DND-41 (cell line): ENCODE results near the gene ARHGAP22.

Source experiments
- ATAC-seq: fragments of 200-7000 bp; cut with Tn5 transposase; 3 replicates; pipeline ENCODE4 v1.9.1; 2021; ENCODE audit warnings: low read depth; ENCODE audit not compliant: insufficient read depth
- DNase-seq: peaks from one replicate; pipeline ENCODE4 v3.0.0-alpha.2; 2020
- H2AFZ ChIP-seq: 2 replicates; pipeline ENCODE4 v1.6.0; 2012; ENCODE audit warnings: low read depth, low read length
- H3K27ac ChIP-seq: 2 replicates; pipeline ENCODE4 v1.5.1; 2012; ENCODE audit warnings: low read length, inconsistent platforms
- H3K27me3 ChIP-seq: fragments of 200-600 bp; sonication (generic); 2 replicates; pipeline ENCODE4 v1.6.0; 2012; ENCODE audit warnings: low read length, mild to moderate bottlenecking, inconsistent platforms; ENCODE audit not compliant: insufficient read depth, poor library complexity
- H3K36me3 ChIP-seq: 2 replicates; pipeline ENCODE4 v1.5.1; 2012; ENCODE audit warnings: low read length, inconsistent platforms; ENCODE audit not compliant: insufficient read depth
- H3K4me1 ChIP-seq: 2 replicates; pipeline ENCODE4 v1.5.1; 2012; ENCODE audit warnings: mild to moderate bottlenecking, low read length; ENCODE audit not compliant: insufficient read depth
- H3K4me2 ChIP-seq: 2 replicates; pipeline ENCODE4 v1.6.0; 2012; ENCODE audit warnings: mild to moderate bottlenecking, moderate library complexity, low read length, inconsistent platforms; ENCODE audit not compliant: insufficient read depth
- H3K4me3 ChIP-seq, 2 experiments: fragments of 200-600 bp in 1 of 2; shearing (Covaris generic) in 1 of 2; 2 replicates each; pipeline ENCODE4 v1.5.1; 2012 to 2016; ENCODE audit warnings: inconsistent platforms in 2 of 2, low read length in 2 of 2, mild to moderate bottlenecking in 2 of 2, low read depth in 1 of 2, moderate library complexity in 1 of 2
- H3K79me2 ChIP-seq: 2 replicates; pipeline ENCODE4 v1.6.0; 2012; ENCODE audit warnings: low read length, inconsistent platforms; ENCODE audit not compliant: insufficient read depth
- H3K9ac ChIP-seq: 2 replicates; pipeline ENCODE4 v1.6.0; 2012; ENCODE audit warnings: low read depth, mild to moderate bottlenecking, inconsistent platforms, low read length, moderate library complexity
- H3K9me3 ChIP-seq: 2 replicates; pipeline ENCODE4 v1.5.1; 2012; ENCODE audit warnings: low read length, moderate library complexity, mild to moderate bottlenecking, inconsistent platforms; ENCODE audit not compliant: insufficient read depth, severe bottlenecking
- H4K20me1 ChIP-seq: 2 replicates; pipeline ENCODE4 v1.6.0; 2012; ENCODE audit warnings: low read length; ENCODE audit not compliant: insufficient read depth
- CTCF ChIP-seq: IDR thresholded peaks from 2 replicates; pipeline ENCODE4 v1.5.1; 2012; ENCODE audit warnings: borderline replicate concordance, low read length, moderate library complexity, mild to moderate bottlenecking; ENCODE audit not compliant: poor library complexity, severe bottlenecking; ENCODE audit errors: extremely low read depth
- EZH2 ChIP-seq: IDR thresholded peaks from 3 replicates; pipeline ENCODE4 v1.6.1; 2012; ENCODE audit warnings: borderline replicate concordance, low read depth, mild to moderate bottlenecking, moderate library complexity, low read length, inconsistent platforms; ENCODE audit not compliant: severe bottlenecking

ARHGAP22 gene

DNA sequence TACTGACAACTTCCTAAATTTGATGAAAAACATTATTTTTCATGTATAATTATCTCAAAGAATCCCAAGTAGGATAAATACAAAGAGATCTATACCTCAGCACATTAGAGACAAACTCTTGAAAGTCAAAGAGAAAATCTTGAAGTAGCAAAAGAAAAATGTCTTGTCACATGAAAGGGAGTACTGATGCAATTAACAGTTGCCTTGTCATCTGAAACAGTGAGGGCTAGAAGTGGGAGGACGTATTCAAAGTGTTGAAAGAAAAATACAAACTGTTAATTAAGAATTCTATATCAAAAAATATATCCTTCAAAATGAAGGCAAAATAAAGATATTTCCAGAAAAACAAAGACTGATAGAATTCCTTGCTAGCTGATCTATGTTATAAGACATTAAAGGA is 35.5 kb upstream of the ARHGAP22 start:
- Histone ChIP-seq H3K4me2 (no peak overlapping the region), H3K36me3 (no peaks in the 10 kb centered on the region), H3K9me3 (peaks cover 4% of the 10 kb centered on the region), H3K79me2 (no peaks in the 10 kb centered on the region), H3K27me3 (no peaks in the 10 kb centered on the region), H2AFZ (no peak overlapping the region), H3K27ac (no peak overlapping the region), H3K4me3 (no peak overlapping the region), H4K20me1 (no peaks in the 10 kb centered on the region), H3K9ac (no peak overlapping the region), H3K4me1 (peaks cover 7% of the 10 kb centered on the region)
- no peak for DNase-seq
- TF ChIP-seq EZH2 = no peak
- no peak for TF ChIP-seq CTCF
- no peak for ATAC-seq

GRCh38 chr10:48639632-48640031 is 34.8 kb upstream of the ARHGAP22 start:
- Histone ChIP-seq H3K4me1 (peaks cover 14% of the 10 kb centered on the region), H3K27ac (no peak overlapping the region), H3K4me3 (no peak overlapping the region), H3K79me2 (no peaks in the 10 kb centered on the region), H3K36me3 (no peaks in the 10 kb centered on the region), H3K9me3 (peaks cover 4% of the 10 kb centered on the region), H3K4me2 (no peak overlapping the region), H3K9ac (no peak overlapping the region), H4K20me1 (no peaks in the 10 kb centered on the region), H2AFZ (no peak overlapping the region), H3K27me3 (no peaks in the 10 kb centered on the region)
- ATAC-seq = no peak
- TF ChIP-seq EZH2 = no peak
- TF ChIP-seq CTCF = no peak
- DNase-seq = no peak

GRCh38 chr10:48638739-48639527 is 34.1 kb upstream of the ARHGAP22 start:
- Histone ChIP-seq H4K20me1 (no peaks in the 10 kb centered on the region), H3K9me3 (peaks cover 4% of the 10 kb centered on the region), H3K27me3 (no peaks in the 10 kb centered on the region), H3K9ac (no peak overlapping the region), H3K4me1 (peaks cover 20% of the 10 kb centered on the region), H3K4me3 (no peak overlapping the region), H3K79me2 (no peaks in the 10 kb centered on the region), H2AFZ (no peak overlapping the region), H3K36me3 (no peaks in the 10 kb centered on the region), H3K4me2 (no peak overlapping the region), H3K27ac (no peak overlapping the region)
- ATAC-seq (no peak), DNase-seq (no peak)
- TF ChIP-seq EZH2 = no peak
- TF ChIP-seq CTCF = no peak
